ENCODE measurements around the gene SUCLG2.
"Not testable (repeated sequence)": the region's sequence is repeated elsewhere in the genome, so short reads cannot be mapped to it uniquely, and the experiment has no call there.

The SUCLG2 gene

DNA sequence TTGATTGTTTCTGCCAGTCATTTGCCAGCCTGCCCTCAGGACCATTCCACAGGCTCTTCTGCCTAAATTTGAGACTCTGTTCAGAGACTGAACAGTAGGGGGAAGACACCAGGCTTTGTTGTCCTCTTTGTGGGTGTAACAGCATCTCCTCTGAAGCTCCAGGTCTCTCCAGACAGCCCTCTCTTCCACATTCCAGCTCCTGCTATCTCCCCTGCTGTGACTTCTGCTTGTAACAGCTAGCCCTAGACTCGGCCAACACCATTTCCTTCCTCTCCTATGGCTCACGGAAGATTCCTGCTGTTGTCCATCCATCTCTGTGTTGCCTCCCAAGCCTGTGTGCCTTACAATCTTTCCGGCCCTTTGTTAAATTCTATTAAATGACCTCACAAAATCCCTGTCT, 40.2 kb downstream of the SUCLG2 start:
- no peak overlapping the region for H3K4me3 ChIP-seq (ENCODE audit: low read depth, low read length)

DNA sequence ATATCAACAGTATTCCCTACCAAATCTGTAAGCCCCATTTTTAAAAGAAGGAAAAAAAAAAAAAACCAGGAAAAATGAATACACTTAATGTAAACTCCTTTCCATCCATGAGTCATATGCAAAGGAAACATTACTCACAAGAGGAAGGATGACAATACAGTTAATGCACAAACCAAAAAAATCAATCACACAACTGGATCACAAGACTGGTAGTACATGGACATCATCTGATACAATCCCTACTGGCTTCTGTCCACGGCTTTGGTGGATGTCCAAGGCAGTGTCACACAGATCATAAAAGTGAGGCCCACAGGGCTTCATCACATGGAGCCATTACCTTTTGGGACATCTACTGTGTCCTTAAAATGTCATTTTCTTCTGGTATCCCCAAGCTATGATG, 44.0 kb downstream of the SUCLG2 start:
- H3K4me3 ChIP-seq (ENCODE audit: low read depth, low read length) = no peak overlapping the region

DNA sequence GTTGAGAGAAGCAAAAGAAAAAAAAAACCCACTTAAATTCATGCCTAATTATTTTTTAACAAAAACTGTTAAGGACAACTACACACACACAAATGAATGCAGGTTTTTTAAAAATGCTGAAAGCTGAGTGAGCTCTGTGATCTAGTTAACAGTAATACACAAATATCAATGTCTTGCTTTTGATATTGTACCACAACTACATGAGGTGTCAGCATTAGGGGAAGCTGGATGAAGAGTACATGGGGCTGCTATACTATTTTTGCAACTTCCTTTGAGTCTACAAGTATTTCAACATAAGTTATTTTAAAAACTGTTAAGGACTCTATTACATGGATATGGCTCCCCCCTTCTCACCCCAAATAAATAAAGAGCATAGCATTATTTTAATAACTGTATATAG, 44.7 kb downstream of the SUCLG2 start:
- H3K4me3 ChIP-seq (ENCODE audit: low read depth, low read length) = no peak overlapping the region

DNA sequence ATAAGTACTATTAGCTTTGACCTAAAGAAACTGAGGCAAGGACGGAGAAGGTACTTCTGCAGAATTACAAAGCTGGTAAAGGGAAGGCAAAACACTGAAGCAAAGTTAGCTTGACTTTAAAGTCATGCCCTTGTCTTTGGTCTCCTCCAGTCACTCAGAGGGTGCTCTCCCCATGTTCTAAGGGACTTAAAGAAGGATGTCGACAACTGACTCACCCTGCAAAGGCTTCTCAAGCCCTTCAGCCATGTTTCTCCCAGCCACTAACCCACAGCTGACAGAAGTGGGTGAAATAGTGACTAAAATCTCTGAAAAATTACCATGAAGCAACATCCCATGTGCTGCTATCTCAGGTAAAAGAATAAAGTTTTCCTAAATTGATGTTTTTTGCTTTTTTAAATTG, 46.4 kb downstream of the SUCLG2 start:
- H3K4me3 ChIP-seq (ENCODE audit: low read depth, low read length) = no peak overlapping the region

DNA sequence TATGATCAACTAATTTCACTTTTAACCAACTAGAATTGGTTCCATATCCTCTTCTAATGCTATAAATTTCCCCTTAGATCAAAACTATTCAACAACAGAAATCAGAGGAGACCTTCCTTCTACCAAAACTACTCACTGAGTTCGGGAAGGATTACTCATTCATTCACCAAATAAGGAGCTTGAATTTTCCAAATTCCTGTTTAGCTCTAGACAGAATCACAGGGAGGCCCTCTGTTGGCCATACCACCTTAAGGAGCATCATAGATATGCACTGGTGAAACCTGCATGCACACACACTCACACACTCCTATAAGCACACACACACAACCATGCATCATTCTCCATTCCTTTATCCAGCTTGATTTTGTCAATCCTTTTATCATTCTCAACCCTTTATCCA, 49.0 kb downstream of the SUCLG2 start:
- no peak overlapping the region for H3K4me3 ChIP-seq (ENCODE audit: low read depth, low read length)

DNA sequence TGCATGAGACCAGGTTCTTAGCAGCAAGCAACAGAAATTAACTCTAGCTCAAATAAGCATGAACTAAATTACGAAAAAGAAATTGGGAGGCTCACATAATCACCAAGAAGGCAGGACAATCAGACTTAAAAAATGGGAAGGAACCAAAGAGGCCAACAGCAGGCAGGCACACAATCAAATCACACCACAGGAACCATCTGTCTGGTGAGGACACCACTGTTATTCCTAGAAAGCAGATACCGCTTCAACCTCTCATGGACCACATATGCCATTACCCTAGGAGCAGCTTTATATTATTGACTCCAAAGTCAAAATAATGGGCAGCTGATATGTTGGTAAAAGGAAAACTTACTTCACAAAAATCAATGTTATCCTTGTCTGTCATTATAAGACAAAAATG, 51.6 kb downstream of the SUCLG2 start:
- no peak overlapping the region for H3K4me3 ChIP-seq (ENCODE audit: low read depth, low read length)

DNA sequence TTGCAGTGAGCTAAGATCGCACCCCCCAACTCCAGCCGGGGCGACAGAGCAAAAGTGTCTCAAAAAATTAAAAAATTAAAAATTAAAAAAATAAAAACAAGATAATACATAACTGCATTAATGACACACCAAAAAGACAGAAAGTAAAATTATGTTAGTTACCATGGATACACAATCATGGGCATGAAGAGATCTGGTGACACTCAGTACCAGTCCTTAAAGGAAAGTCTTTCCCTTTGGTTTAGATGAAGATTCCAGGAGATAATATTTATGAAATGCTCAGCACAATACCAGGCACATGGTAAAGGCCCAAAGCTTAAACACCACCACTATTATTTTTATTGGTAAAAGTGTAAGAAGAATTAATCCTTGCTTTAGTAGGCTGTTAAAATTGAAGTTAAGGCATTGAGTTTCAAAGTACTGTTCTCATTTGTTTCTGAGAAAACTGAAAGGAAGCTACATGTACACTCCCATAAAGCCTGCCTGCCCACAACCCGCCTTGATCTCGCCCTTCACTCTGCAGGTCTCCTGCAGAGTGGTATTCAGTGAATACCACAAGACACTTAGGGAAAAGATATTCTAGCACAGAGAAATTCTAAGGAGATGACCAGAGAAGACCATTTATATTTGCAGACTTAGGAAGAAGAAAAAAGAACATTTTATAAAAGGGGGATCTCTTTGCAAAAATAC, 52.3 kb downstream of the SUCLG2 start:
- H3K4me3 ChIP-seq (ENCODE audit: low read depth, low read length) = no peak overlapping the region

DNA sequence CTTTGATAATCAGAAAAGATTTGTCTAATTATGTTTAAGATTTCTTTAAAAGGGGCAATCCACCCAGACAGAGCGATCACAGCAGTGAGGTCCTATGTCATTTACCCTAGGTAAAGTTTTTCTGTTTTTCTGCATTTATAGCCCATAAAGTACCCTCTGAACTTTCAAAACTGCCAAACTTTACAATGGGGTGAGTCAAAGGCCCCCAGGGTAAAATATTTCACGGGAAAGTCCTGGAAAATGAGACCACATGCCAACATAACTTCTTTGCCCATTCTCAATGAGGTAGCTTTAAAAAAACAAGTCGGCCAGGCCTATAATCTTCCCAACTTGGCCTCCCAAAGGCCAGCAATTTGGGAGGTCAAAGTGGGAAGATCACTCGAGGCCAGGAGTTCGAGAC, 53.0 kb downstream of the SUCLG2 start:
- no peak overlapping the region for H3K4me3 ChIP-seq (ENCODE audit: low read depth, low read length)

DNA sequence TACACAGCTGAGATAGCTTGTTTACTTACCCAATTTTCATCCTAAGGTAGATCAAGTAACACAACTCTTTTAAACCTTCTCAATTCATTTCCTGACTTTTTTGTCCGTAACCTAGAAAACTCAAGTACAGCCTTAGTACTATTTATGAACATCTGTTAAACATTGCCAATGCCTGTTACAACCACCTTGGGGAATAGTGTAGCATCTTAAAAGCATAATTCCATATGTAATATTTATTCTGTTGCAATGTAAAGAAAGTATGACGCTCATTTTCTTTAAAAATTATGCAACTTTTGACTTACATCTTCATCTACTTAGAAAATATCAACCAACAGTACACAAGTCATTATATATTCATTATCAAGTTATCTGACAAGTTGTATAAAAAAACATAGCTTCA, 54.6 kb downstream of the SUCLG2 start:
- no peak overlapping the region for H3K4me3 ChIP-seq (ENCODE audit: low read depth, low read length)

DNA sequence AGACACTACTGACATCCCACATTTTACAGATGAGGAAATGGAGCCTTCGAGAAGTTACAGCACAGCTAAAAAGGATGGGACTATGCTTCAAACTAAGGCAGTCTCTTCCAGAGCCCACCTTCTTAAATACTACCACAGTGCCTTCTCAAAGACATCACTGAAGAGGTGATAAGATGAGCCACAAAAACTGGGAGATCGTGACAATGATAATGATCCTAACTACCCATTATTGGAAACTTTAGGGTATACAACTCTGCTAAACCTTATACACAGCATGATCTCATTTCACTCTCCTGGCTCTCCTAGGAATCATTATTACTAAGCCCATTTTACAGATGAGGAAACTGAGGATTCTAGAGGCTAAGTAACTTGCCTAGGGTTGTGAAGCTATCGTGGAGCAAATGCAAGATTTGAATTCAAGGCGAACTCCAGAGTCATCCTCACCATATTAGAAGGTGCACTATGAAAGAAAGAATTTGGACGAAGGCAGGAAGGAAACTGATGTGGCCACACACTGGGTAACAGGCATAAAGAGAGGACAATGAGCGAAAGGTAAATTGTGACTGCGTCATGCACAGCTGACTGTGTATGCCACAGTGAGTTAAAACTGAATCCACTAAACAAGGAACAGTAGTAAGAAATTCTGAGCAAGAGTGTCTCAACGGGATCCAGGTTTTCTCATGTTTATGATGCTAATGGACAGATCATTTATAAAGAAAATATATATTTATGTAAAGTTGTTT, 55.4 kb downstream of the SUCLG2 start:
- no peak overlapping the region for H3K4me3 ChIP-seq (ENCODE audit: low read depth, low read length)

DNA sequence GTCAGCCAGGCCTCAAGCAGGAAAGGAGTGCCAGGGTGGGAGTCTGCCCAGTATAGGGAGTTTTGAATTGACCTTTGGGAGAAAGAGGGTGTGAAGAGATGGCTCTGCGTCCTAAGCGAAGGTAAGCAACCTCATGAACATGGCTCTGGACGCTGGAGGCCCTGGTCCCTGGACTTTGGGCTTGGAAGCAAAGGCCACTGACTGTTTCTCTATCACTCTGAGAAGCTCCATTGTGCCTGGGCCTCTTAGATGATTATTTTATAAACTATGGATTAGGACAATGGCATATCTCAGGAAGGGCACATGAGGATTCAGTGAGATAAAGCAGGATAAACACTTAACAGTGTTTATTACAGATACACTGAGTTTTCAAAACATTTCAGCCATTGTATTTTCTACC, 59.0 kb downstream of the SUCLG2 start:
- no peak overlapping the region for H3K4me3 ChIP-seq (ENCODE audit: low read depth, low read length)

DNA sequence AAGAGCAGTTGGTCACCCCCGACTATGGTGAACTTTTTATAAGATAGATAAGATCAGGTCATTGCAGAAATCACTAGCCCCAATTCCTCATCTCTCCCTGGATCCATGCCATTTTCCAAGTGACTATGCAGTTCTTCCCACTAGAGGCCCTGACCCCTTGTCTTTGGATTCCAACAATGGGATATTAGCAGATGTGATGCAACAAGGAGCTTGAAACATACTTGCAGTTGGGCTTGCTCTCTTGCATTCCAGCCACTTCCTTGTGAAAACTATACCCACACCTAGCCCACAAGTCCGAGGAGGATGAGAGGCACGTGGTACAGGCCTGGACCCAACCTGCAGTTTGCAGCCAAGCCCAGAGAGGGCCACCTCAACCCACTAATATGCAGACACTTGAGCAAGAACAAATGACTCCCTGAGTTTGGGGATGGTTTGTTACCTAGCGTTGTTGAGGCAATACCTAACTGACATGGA, 60.6 kb downstream of the SUCLG2 start:
- H3K4me3 ChIP-seq (ENCODE audit: low read depth, low read length) = no peak overlapping the region

DNA sequence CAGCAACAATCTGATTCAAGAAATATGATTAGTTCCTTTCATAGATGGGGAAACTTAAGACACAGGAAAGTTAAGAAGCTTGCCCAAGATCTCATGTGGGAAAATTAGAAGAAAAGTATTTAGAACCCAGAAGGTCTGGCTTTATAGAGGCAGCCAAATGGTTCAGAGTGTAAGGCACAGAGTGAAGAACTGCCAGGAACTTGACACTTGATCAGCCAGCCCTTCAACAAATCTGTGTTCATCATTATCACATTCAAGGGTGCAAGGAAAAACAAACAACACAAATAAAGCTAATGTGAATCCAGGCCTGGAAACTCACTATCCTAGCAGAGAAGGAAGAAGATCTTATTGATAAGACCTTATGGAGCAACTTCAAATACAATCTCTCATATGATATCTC, 62.4 kb downstream of the SUCLG2 start:
- no peak overlapping the region for H3K4me3 ChIP-seq (ENCODE audit: low read depth, low read length)

DNA sequence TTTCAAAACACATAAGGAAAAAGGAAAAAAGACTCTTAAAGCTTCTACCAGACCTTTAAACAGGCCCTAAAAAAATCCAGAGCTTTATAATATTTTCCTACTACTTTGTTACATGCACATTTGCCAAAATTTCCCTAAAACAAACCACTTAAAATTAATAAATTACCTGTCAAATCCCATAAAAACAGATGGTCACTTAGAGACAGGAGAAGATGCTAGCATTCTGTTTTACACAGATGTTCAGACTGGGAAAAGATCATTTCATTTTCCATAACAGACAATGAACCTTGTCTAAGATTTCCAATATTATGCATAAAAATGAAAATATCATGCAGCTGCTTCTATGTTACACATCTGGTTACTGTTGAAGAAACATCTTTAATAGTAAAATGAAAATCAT, 66.6 kb downstream of the SUCLG2 start:
- no peak overlapping the region for H3K4me3 ChIP-seq (ENCODE audit: low read depth, low read length)

DNA sequence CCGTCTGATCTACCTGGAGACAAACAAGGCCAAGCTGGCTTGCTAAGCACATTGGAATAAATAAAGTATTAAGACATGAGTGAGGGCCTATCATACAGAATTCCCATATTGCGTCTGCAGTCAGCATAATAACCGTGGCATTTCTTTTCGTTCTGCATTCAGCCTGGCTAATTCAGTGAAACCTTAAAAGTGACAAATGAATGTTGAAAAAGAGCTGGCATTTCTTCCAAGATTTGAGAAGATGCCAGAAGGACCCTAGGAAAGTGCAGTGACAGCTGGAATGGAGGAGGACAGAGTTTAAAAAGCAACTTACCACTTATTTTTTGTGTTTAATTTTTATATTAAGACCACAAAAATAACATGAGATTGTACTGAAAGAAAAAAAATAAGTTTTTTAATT, 67.1 kb downstream of the SUCLG2 start:
- H3K4me3 ChIP-seq (ENCODE audit: low read depth, low read length) = no peak overlapping the region

DNA sequence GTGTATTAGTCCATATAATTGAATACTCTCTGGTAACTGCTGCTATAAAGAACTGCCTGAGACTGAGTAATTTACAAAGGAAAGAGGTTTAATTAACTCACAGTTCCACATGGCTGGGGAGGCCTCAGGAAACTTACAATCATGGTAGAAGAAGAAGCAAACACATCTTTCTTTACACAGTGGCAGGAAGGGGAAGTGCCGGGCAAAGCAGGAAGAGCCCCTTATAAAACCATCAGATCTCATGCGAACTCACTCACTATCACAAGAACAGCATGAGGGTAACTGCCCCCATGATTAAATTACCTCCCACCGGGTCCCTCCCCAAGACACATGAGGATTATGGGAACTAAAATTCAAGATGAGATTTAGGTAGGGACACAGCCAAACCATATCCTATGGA, 69.8 kb downstream of the SUCLG2 start:
- not testable (repeated sequence) for H3K4me3 ChIP-seq (ENCODE audit: low read depth, low read length)

DNA sequence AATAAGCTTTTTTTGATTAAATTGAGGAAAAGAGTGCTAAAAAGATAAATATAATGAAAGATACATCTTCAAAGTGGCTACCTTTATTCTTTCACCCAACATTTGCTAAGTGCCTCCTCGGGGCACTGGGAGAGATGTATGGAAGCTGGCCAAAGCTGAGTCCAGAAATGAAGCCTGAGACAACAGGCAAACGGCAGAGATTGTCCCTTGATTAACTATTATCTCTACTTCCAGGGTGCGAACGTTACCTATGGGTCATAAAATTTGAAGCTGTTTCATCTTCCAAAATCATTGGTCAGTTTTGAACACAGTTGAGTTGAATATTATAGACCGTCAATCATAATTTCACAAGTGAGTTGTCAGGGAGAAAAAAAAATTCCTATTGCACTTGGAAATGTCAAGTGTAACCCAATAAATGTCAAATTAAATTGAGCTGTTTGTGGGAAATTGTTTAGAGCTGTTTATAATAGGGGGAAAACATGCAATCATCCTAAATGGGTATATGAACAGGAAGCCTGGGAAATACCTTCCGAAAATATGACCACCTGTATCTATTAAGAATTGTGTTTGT, 73.9 kb downstream of the SUCLG2 start:
- H3K4me3 ChIP-seq (ENCODE audit: low read depth, low read length) = no peak overlapping the region

DNA sequence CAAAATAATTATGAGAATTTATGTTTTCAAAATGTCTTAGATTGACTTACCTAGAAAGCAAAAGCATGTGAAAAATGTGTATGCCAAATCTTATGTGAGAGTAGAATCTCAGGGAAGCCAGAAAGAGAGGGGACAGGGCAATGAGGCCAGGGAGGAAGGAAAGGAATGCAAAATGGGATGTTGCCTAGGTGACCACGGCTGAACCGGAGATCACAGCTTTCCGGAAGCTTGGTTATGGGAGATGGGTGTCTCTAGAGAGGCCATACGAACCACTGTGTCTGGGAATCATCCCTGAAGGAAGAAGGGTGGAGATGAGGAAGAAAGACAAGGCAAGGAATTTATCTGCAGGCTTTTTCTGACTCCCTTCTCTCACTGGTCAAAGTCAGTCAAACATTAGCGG, 76.0 kb downstream of the SUCLG2 start:
- H3K4me3 ChIP-seq (ENCODE audit: low read depth, low read length) = no peak overlapping the region

DNA sequence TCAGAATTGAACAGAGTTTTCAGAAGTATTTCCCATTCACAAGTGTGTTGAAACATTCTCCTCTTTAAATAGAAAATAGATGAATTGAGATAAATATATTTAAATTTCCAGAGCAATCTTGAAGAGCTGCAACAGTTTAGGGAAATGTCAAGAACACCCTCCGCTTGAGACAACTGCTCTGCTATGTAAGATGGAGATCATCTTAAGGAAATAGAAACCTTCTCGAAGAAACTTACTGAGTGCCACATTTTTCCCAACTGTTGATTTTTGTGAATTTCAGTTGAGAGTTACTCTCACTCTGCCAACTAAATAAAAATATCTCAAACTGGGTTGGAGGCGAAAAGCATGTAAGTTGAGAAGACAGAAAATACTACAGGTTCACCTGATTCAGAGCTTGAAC, 78.0 kb downstream of the SUCLG2 start:
- no peak overlapping the region for H3K4me3 ChIP-seq (ENCODE audit: low read depth, low read length)

DNA sequence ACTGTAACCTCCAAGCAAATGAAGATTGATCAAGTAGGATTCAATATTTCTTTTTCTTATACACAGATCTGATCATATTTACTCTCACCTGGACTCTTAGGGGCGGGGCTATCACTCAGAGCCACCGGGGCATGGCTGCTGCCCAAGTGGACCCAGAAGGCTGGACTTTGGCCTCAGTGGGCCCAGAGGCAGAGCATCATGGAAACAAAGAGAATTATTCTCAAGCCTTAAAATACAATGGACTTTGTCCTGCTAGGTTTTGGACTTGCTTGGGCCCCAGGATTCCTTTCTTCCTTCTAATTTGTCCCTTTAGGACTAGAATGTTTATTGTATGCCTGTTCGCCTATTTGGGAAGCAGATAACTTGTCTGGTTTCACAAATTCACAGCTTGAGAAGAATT, 85.1 kb downstream of the SUCLG2 start:
- H3K4me3 ChIP-seq (ENCODE audit: low read depth, low read length) = no peak overlapping the region

DNA sequence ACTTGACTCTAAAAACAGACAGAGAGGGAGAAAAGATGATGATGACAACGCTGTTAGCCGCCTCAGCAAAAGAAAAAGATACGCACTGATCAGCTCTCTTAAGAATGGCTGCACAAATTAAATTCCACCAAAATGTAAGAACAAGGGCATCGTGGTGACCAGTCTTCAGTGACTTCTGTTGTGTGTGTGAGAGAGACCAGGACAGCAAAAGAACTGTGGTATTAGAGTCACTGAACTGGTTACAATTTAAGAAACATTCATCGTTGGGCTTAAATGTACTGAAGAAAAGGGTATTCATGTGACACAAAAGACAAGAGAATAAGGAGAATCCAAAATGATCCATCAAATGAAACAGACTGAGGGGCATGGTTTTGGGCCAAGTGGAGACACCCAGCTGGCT, 86.5 kb downstream of the SUCLG2 start:
- no peak overlapping the region for H3K4me3 ChIP-seq (ENCODE audit: low read depth, low read length)

DNA sequence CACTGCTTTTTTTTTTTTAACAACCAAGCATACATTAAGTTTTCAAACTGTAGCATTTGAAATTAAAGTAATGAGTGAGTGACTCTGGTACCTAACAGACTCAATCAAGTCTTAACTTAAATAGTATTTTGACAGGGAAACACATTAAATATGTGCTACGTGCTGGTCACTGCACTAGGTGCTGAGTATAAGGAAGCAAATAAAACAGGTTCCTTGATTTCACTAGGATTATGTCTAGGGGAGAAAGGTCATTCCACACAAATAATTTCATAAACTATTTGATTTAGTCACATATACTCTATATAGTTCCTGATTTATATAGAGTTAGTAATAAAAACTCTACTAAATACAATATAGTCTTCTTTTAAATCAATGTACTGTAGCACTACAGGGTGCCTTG, 89.4 kb downstream of the SUCLG2 start:
- no peak overlapping the region for H3K4me3 ChIP-seq (ENCODE audit: low read depth, low read length)

Measured in iPS-11a (cell line).